Stimulated activated CD4-positive, alpha-beta T cell treated with anti-CD3 and anti-CD28 coated beads, Interleukin-15, amount 100 ng/mL, for 1 hour (primary cell): Measurements from ENCODE around the gene RNU1-3.
"Not testable (repeated sequence)": the region's sequence is repeated elsewhere in the genome, so short reads cannot be mapped to it uniquely, and the experiment has no call there.

Experiments used
- DNase-seq, 2 donors: peaks; one replicate each; pipeline ENCODE4 v3.0.0-alpha.2; 2020; ENCODE audit warnings: low read depth in 1 of 2, low spot score in 1 of 2

The RNU1-3 gene

DNA sequence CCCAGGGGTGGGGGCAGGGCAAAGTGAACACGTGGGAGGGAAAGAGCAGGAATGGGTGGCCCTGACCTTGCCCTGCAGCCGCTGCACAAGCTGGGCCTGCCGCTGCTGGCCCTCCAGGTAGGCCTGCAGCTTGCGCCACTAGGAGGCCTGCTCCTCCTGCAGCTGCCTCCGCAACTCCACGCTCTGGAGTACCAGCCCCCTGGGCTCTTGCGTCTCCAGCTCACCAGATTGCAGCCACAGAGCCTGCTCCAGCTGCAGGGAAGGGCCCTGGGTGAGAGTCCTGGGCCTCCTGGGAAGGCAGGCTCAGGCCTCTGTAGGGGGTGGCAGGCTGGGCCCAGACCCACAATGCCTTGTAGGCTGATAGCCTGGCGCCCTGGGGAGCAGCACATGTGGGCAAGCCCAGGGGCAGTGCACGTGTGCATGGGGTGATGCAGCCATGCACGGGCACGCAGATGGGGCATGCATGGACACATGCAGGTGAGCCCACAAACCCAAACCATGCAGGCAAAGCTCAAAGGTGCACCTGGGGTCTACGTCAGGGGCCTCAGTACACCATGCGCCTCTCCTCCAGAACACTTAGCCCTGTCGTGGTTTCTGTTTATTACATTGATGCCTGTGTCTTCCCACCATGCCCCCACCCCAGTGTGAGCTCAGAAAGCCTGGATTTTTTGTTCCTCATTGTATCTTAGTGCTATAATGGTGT is 9.6 kb downstream of the RNU1-3 start:
- DNase-seq: not testable (repeated sequence)

GRCh38 chr1:16656574-16656973 is 10.2 kb downstream of the RNU1-3 start:
- not testable (repeated sequence) for DNase-seq

GRCh38 chr1:16651560-16651959 is 15.2 kb downstream of the RNU1-3 start:
- DNase-seq: not testable (repeated sequence)

GRCh38 chr1:16649960-16650359 is 16.8 kb downstream of the RNU1-3 start:
- DNase-seq: not testable (repeated sequence)

DNA sequence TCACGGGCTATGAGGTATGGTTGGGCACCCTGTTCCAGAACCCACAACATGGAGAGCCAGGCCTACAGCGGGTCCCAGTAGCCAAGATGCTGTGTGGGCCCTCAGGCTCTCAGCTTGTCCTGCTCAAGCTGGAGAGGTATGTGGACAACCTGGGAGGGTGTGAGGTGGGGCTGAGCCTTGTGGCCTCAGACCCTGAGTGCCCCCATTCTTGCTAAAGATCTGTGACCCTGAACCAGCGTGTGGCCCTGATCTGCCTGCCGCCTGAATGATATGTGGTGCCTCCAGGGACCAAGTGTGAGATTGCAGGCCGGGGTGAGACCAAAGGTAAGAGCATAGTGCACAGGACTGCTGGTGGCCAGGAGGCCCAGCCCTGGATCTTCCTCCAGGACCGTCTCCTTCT is 17.4 kb downstream of the RNU1-3 start:
- not testable (repeated sequence) for DNase-seq

GRCh38 chr1:16648756-16649155 is 18.0 kb downstream of the RNU1-3 start:
- DNase-seq: not testable (repeated sequence)

DNA sequence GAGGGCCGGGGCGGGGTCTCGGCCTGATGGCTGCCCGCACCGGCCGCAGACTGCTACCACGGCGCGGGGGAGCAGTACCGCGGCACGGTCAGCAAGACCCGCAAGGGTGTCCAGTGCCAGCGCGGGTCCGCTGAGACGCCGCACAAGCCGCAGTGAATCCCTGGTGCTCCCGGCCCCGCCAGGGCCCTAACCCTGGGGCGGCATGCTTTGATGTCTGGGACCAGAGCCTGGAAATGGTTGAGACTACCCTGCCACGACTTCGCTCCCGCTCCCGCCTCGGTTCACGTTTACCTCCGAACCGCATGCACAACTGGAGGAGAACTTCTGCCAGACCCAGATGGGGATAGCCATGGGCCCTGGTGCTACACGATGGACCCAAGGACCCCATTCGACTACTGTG is 18.5 kb downstream of the RNU1-3 start:
- not testable (repeated sequence) for DNase-seq

DNA sequence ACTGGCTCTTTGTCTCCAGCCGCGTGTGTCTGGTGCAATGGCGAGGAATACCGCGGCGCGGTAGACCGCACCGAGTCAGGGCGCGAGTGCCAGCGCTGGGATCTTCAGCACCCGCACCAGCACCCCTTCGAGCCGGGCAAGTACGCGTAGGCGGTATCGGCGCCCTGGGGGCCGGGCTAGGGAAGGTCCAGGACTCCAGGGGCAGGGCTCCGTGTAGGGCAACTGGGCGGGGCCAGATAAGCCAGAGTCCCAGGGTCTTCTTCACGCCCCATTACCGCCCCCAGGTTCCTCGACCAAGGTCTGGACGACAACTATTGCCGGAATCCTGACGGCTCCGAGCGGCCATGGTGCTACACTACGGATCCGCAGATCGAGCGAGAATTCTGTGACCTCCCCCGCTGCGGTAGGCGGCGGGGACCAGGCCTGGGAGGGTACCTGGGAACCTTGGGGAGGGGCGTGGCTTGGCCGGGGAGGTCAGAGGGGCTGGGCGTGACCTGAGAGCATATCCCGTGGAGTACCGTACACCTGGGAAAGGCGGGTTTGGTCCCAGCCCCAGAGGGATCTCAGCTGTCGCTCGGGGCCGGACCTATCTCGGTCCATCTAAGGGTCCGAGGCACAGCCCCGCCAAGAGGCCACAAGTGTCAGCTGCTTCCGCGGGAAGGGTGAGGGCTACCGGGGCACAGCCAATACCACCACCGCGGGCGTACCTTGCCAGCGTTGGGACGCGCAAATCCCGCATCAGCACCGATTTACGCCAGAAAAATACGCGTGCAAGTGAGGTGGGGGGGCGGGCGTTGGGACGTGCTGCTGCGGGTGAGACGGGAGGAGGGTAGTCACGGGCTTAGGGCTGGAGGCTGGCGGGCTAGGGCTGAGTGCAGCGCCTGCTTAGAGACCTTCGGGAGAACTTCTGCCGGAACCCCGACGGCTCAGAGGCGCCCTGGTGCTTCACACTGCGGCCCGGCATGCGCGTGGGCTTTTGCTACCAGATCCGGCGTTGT is 19.3 kb downstream of the RNU1-3 start:
- DNase-seq: not testable (repeated sequence)

DNA sequence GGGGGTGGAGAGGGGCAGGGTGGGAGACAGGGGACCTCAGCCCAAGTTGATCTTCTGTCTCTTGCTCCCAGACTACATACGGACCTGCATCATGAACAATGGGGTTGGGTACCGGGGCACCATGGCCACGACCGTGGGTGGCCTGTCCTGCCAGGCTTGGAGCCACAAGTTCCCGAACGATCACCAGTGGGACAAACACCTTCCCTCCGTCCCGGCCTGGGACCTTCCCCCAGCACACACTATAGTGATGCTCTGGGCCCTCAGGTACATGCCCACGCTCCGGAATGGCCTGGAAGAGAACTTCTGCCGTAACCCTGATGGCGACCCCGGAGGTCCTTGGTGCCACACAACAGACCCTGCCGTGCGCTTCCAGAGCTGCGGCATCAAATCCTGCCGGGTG is 20.0 kb downstream of the RNU1-3 start:
- DNase-seq: not testable (repeated sequence)

DNA sequence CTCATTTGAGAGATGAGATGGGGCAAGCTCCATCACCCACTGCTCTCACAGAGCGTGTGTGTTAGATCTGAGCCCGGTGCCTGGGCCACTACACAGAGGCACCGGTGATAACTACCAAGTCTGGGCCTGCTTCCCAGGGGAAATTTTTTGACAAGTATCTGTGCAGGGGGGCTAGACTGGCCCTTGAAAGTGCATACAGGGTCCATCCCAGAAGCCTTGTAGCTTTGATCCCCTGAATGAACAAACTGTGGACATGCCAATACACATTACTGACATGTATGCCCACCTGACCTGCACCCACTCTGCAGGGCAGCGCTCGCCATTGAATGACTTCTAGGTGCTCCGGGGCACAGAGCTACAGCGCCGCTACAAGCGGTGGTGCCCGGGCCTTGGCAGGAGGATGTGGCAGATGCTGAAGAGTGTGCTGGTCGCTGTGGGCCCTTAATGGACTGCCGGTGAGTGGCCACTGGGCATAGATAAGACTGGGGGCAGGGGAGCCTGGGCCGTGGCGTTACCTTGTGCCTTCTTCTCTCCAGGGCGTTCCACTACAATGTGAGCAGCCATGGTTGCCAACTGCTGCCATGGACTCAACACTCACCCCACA is 20.6 kb downstream of the RNU1-3 start:
- not testable (repeated sequence) for DNase-seq

GRCh38 chr1:16645271-16646060 is 21.3 kb downstream of the RNU1-3 start:
- DNase-seq: peak in 1 of 2 donors; percentile 1

GRCh38 chr1:16644482-16645270 is 22.1 kb downstream of the RNU1-3 start:
- DNase-seq: peak; percentile 96 to 100

GRCh38 chr1:16644193-16644481 is 22.6 kb downstream of the RNU1-3 start:
- no peak for DNase-seq

GRCh38 chr1:16643476-16644192 is 23.1 kb downstream of the RNU1-3 start:
- peak in 1 of 2 donors; percentile 1 for DNase-seq

DNA sequence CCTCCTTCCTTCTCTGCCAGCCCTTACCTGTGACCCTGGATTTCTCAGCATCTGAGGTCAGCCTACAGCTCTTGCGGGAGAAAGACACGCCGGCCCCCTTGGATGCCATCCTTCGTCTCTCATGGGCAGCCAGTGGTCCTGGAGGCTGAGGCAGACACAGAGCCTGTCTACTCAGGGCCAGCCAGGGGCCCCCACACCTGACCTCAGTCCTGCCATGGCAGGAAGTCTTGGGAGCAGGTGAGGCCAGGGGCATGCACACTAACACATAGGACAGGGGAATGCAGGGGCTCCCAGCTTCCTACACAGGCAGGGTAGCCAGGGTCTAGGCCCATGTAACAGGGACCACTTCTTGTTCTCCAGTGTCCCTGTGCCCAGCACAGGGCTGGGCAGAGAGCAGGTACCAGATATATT is 23.7 kb downstream of the RNU1-3 start:
- DNase-seq: peak in 1 of 2 donors; percentile 1

DNA sequence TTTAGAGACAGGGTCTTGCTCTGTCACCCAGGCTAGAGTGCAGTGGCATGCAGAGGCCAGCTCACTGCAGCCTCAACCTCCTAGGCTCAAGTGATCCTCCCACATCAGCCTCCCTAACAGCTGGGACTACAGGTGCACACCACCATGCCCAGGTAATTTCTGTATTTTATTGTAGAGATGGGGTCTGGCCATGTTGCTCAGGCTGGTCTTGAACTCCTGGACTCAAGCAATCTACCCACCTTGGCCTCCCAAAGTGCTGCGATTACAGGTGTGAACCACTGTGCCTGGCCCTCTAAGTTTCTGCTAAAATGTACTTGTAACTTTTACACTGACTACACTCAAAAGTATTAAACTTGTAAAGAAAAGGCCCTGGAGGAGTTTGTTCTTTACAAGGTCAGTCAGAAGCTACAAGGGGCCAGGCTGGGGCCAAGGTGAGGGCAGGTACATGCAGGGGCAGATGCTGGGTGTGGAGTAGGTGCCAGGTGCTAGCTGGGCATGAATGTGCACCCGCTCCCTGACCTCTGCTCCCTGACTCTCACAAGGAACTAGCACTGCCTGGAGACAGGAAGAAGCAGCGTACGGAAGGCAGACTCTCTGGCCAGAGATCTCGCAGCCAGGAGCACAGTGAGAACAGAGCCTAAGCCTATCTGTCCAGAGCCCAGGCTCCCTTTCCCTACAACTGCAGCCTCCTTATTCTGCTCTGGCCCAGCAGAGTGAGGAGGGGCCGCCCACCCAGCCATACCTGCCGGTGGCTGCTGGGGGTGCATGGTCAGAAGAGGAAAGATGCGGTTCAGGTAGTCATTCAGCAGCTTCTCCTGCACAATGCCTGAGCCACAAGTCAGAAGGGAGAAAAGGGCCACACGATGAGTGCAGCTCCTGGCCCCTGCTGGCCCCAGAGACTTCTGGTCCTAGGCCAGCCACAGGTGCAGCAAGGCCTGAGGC is 24.5 kb downstream of the RNU1-3 start:
- DNase-seq: not testable (repeated sequence)

DNA sequence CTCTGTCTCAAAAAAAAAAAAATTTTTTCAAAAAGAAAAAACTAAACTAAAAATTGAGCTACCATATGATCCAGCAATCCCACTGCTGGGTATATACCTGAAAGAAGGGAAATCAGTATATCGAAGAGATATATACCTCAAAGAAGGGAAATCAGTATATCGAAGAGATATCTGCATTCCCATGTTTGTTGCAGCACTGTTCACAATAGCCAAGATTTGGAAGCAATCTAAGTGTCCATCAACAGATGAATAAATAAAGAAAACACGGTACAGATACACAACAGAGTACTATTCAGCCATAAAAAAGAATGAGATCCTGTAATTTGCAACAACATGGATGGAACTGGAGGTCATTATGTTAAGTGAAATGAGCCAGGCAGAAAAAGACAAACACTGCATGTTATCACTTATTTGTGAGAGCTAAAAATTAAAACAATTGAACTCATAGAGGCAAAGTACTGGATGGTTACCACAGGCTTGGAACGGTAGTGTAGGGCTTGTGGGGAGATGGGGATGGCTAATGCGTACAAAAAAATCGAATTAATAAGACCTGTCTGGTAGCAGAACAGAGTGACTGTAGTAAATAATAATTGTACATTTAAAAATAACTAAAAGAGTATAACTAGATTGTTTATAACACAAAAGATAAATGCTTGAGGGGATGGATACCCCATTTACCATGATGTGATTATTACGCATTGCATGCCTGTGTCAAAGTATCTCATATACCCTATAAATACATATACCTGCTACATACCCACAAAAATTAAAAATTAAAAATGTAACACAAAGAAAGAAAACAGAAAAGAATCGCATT is 25.4 kb downstream of the RNU1-3 start:
- DNase-seq: not testable (repeated sequence)
